OCI-LY3 (cell line): ENCODE data around the gene VTCN1.

ENCODE experiments used
- H2AFZ ChIP-seq: fragments of 200-600, 300-600 bp; shearing (Covaris generic); 2 replicates; pipeline ENCODE4 v1.6.0; 2014; ENCODE audit warnings: antibody characterized with exemption, low read depth, low read length
- H3K27ac ChIP-seq: fragments of 200-600, 300-600 bp; sonication (generic); 2 replicates; pipeline ENCODE4 v1.5.1; 2014; ENCODE audit warnings: mild to moderate bottlenecking, low read length, moderate library complexity, mixed read lengths
- H3K27me3 ChIP-seq: fragments of 200-600, 300-600 bp; sonication (generic); 2 replicates; pipeline ENCODE4 v1.6.1; 2014; ENCODE audit warnings: low read depth, low read length, mixed read lengths
- H3K36me3 ChIP-seq: fragments of 200-600, 300-600 bp; sonication (generic); replicated peaks from 2 replicates; pipeline ENCODE3; 2014; ENCODE audit warnings: low read depth, low read length, mixed read lengths
- H3K4me1 ChIP-seq: fragments of 300-600, 200-600 bp; sonication (generic); 2 replicates; pipeline ENCODE4 v1.6.1; 2014; ENCODE audit warnings: low read length, mixed read lengths
- H3K4me2 ChIP-seq: fragments of 200-600, 300-600 bp; sonication (generic); 2 replicates; pipeline ENCODE4 v1.6.1; 2014; ENCODE audit warnings: low read length, mixed read lengths
- H3K4me3 ChIP-seq: fragments of 300-600, 200-600 bp; sonication (generic); 2 replicates; pipeline ENCODE4 v1.5.1; 2014; ENCODE audit warnings: antibody characterized with exemption, mild to moderate bottlenecking, low read length, moderate library complexity
- H3K79me2 ChIP-seq: fragments of 300-600, 200-600 bp; shearing (Covaris generic); 2 replicates; pipeline ENCODE4 v1.6.1; 2014; ENCODE audit warnings: mild to moderate bottlenecking, low read length, mixed read lengths
- H3K9ac ChIP-seq: fragments of 300-600, 200-600 bp; shearing (Covaris generic); 2 replicates; pipeline ENCODE4 v1.6.0; 2014; ENCODE audit warnings: mild to moderate bottlenecking, low read length, moderate library complexity
- H3K9me3 ChIP-seq: fragments of 200-600, 300-600 bp; shearing (Covaris generic); 2 replicates; pipeline ENCODE4 v1.6.1; 2014; ENCODE audit warnings: low read length, mixed read lengths; ENCODE audit not compliant: insufficient read depth
- H4K20me1 ChIP-seq: fragments of 200-600, 300-600 bp; sonication (generic); 2 replicates; pipeline ENCODE4 v1.6.1; 2016; ENCODE audit warnings: low read length, mixed read lengths; ENCODE audit not compliant: insufficient read depth
- CTCF ChIP-seq: fragments of 200-600, 300-600 bp; sonication (generic); IDR thresholded peaks from 2 replicates; pipeline ENCODE4 v1.5.1; 2014; ENCODE audit warnings: antibody characterized with exemption, low read length, low read depth
- EZH2phosphoT487 ChIP-seq: fragments of 200-600 bp; shearing (Covaris generic); IDR thresholded peaks from 2 replicates; pipeline ENCODE4 v1.6.1; 2018; ENCODE audit warnings: antibody characterized with exemption, mixed run types, low read depth

The VTCN1 gene

GRCh38 chr1:117225931-117226330 is 15.2 kb upstream of the VTCN1 start:
- no peak overlapping the region for H3K9ac ChIP-seq
- H3K27ac ChIP-seq: no peak overlapping the region
- no peaks in the 10 kb centered on the region for H3K27me3 ChIP-seq
- no peak overlapping the region for H3K4me2 ChIP-seq
- H3K36me3 ChIP-seq: no peaks in the 10 kb centered on the region
- H3K4me3 ChIP-seq: no peak overlapping the region
- H3K4me1 ChIP-seq: no peaks in the 10 kb centered on the region
- no peaks in the 10 kb centered on the region for H3K79me2 ChIP-seq
- TF ChIP-seq CTCF (no peak), EZH2phosphoT487 (no peak)
- no peaks in the 10 kb centered on the region for H4K20me1 ChIP-seq
- no peak overlapping the region for H2AFZ ChIP-seq
- H3K9me3 ChIP-seq: no peaks in the 10 kb centered on the region

GRCh38 chr1:117216718-117217117 is 6.0 kb upstream of the VTCN1 start:
- TF ChIP-seq EZH2phosphoT487 (no peak), CTCF (no peak)
- no peaks in the 10 kb centered on the region for H3K36me3 ChIP-seq
- H3K27ac ChIP-seq: no peak overlapping the region
- H3K4me1 ChIP-seq: no peaks in the 10 kb centered on the region
- no peak overlapping the region for H2AFZ ChIP-seq
- no peak overlapping the region for H3K9ac ChIP-seq
- H3K4me3 ChIP-seq: no peak overlapping the region
- H3K79me2 ChIP-seq: no peaks in the 10 kb centered on the region
- H3K9me3 ChIP-seq: no peaks in the 10 kb centered on the region
- H3K27me3 ChIP-seq: no peaks in the 10 kb centered on the region
- H3K4me2 ChIP-seq: no peak overlapping the region
- H4K20me1 ChIP-seq: no peaks in the 10 kb centered on the region

- no peaks in the 10 kb centered on the region for H3K79me2 ChIP-seq
- TF ChIP-seq CTCF (no peak), EZH2phosphoT487 (no peak)
- H3K36me3 ChIP-seq: no peaks in the 10 kb centered on the region
- H3K4me3 ChIP-seq: no peak overlapping the region
- H3K27me3 ChIP-seq: no peaks in the 10 kb centered on the region
- no peaks in the 10 kb centered on the region for H3K9me3 ChIP-seq
- no peak overlapping the region for H2AFZ ChIP-seq
- no peak overlapping the region for H3K27ac ChIP-seq
- no peak overlapping the region for H3K9ac ChIP-seq
- H4K20me1 ChIP-seq: no peaks in the 10 kb centered on the region
- H3K4me2 ChIP-seq: no peak overlapping the region
- no peaks in the 10 kb centered on the region for H3K4me1 ChIP-seq
Observed at GRCh38 chr1:117215733-117216462, 5.2 kb upstream of the VTCN1 start.

- TF ChIP-seq EZH2phosphoT487 (no peak), CTCF (no peak)
- no peaks in the 10 kb centered on the region for H3K4me1 ChIP-seq
- H3K36me3 ChIP-seq: no peaks in the 10 kb centered on the region
- no peaks in the 10 kb centered on the region for H3K27me3 ChIP-seq
- H3K9me3 ChIP-seq: no peaks in the 10 kb centered on the region
- H3K4me3 ChIP-seq: no peak overlapping the region
- no peak overlapping the region for H3K4me2 ChIP-seq
- no peak overlapping the region for H3K27ac ChIP-seq
- no peak overlapping the region for H2AFZ ChIP-seq
- H3K9ac ChIP-seq: no peak overlapping the region
- no peaks in the 10 kb centered on the region for H4K20me1 ChIP-seq
- no peaks in the 10 kb centered on the region for H3K79me2 ChIP-seq
Observed at GRCh38 chr1:117215019-117215418, 4.3 kb upstream of the VTCN1 start.
